HG02610 (cell line): Measurements from ENCODE around the gene ADCY1.
"Not testable (repeated sequence)": the region's sequence is repeated elsewhere in the genome, so short reads cannot be mapped to it uniquely, and the experiment has no call there.

ENCODE experiments used
- ATAC-seq: cut with Tn5 transposase; IDR thresholded peaks from one replicate; pipeline ENCODE4 v1.9.1; 2021; ENCODE audit warnings: mild to moderate bottlenecking, moderate library complexity; ENCODE audit not compliant: unreplicated experiment

Gene ADCY1

DNA sequence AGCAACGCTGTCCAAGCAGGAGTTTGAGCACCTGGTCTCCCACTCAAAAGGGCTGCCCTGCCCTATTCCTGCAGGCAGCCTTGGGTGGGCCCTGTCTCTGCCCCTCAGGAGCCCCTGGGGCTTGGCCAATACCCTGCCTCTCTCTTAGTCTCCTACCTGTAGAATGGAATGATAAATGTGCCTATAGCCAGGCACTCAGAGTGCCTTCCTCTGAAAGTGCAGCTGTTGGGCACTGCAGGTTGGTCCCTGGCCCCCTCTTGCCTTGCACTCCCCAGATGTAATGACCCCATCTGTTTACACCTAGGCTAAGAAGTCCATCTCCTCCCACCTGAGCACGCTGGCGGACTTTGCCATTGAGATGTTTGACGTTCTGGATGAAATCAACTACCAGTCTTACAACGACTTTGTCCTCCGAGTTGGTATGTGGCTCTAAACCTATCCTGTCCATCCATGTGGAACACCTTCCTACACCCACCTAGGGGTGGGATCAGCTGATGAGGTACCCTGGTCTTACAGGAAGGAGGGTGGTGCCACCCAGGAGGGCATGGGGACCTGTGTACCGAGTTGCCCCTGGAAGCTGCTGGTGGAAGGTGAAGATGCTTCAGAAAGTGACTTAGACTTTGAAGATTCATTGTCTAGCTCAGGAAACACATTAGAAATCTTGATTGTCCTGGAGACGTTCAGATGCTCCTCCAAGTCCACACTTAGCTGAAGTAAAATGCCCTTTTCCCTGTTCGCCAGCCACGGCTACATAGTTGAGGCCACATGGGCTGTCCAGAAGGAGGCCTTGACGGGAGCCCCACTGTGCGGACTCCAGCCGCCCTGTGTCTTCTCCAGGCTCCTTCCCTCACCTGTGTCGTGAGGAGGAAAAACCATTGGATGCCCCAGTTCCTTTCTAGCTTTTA, 134.1 kb downstream of the ADCY1 start:
- ATAC-seq: no peak

- ATAC-seq: no peak
These were observed 135.2 kb downstream of the ADCY1 start for GRCh38 chr7:45709168-45710042.

GRCh38 chr7:45710271-45711160, 136.3 kb downstream of the ADCY1 start:
- ATAC-seq: no peak

DNA sequence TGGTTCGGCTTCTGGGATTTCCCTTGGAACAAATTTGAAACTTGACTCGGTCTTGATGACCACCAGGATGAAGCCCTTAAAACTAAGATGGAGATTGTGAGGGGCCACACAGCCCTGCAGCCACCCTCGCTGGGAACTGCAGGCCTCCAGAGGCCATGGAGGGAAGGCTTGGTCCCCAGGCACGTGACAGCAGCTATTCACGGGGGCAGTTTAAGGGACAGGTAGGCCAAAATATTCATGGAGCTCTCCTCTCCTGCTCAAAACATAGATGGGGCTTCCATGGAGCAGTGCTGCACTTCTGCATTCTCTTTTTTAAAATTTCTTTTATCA, 137.0 kb downstream of the ADCY1 start:
- no peak for ATAC-seq

DNA sequence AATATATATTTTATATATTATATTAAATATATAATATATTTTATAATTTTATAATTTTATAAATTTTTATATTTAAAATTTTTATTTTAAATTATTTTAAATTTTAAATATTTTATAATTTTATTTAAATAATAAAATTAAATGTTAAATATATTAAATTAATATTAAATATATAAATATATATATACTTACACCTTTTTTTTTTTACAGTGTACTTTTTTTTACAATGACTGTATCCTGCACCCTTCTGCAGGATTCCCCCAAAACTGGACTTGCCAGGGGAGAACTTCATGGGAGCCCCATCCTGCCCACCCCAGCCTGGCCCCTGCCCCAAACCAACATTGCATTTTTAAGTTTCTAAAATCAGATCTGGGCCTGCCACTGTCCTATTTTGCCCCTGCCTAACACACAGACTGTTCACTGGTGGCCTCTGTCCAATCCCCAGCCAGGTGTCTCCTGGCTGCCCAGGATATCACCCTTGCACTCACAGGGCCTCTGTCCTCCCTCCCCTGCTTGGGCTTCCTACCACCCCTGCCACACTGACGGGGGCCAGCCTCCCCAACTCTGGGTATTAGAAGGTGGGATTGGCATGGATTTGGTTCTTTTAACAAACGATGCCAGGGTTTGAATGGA, 138.0 kb downstream of the ADCY1 start:
- ATAC-seq: no peak

GRCh38 chr7:45712872-45713668, 138.9 kb downstream of the ADCY1 start:
- ATAC-seq: no peak

DNA sequence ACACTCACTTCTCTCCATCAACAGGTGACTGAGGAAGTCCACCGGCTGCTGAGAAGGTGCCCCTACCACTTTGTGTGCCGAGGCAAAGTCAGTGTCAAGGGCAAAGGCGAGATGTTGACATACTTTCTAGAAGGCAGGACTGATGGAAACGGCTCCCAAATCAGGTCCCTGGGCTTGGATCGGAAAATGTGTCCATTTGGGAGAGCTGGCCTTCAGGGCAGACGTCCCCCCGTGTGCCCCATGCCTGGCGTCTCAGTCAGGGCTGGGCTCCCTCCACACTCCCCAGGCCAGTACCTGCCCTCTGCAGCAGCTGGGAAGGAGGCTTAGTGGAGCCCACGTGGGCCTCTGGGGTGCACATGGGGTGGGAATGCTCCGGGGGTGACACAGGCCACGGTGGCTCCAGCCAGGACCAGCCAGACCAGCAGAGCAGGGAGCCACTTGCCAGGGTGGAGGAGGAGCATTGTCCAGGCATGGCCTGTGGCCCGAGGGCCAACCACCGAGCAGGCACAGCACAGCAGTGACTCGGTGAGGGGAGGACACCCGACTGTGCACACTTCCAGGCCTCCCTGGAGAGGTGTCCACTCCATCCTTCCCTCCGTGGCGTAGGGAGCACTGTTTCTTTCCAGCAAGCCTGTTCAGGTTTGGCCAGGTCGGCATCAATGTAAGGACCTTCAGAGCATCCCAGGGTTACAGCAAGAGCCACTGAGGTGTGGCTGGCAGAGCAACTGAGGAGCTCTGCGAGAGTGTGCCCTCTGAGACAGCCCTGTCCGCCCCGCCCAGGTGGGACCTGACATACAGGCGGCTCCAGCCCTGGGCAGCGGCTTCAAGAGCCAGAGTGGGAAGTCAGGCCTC, 139.7 kb downstream of the ADCY1 start:
- ATAC-seq: no peak

DNA sequence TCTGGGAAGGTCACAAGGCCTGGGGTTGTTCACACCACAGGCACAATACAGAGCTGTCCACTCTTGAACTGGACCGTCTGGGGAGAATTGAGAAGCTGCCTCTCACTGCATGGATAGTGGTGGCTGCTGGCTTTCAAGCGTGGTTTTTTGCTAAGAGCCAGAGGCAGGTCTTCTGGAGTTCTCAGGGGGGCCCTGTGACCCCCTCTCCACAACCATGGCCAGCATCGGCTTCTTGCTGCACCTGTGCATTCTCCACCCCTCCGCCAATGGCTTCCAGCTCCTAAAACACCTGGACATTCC, 140.3 kb downstream of the ADCY1 start:
- ATAC-seq: no peak

DNA sequence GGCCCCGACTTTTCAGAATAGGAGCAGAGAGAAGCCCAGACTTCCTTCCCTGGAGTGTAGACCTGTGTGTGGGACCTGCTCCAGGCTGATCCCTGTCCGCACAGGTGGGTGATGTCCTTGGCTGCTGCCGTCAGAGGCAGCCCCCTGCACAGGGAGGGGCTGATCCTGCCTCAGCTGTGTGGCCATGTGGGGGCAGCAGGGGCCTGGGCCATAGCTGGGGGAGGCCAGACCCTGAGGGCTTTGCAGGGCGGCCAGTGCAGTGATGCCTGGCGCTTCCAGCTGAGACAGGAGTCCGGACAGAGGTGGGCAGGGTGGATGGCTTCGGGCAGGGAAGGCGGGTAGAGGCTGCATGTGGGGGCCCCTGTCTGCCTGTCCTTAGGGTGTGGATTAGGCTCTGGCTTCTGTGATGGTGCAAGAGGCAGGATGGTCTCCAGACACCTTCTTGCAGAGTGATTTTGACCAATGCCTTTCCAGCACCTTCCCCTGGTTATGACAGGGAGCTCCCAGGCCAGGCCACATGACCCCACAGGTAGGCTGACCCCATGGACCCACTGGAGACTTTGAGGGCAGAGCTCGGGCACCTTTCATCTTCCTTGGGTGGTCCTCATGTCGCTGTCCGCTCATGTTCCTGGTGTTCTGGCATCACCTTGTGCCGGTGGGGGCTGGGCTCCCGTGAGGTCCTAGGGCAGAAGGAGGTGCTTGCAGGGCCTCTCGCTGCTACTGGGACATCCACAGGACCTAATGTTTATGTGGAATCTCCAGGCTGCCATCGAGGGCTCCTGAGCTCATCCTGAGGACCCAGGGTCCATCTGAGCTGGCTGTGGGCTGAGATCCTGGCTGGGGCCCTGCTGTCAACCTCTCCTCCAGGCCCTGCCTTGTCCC, 141.5 kb downstream of the ADCY1 start:
- ATAC-seq: no peak

GRCh38 chr7:45716380-45717203, 142.4 kb downstream of the ADCY1 start:
- ATAC-seq: no peak

GRCh38 chr7:45717537-45718235, 143.5 kb downstream of the ADCY1 start:
- no peak for ATAC-seq

GRCh38 chr7:45718464-45719330, 144.5 kb downstream of the ADCY1 start:
- no peak for ATAC-seq

DNA sequence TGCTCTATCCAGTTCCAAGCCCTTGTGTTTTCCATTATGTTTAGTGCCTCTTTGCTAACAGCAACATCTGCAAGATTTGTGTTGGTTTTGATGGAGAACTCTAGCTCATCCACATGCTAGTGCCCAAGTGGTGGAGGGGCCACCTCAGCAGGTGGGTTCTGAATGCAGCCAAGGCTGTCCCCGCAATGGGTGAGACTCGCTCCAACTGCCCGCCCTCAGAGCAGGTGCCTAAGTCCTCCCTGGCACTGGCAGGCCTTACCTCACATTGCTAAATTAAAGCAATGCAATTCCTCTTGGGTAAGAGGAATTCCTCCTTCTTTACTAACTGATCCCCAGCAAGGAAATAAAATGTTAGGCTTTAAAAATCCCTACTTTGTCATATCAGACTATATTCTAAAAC, 146.8 kb downstream of the ADCY1 start:
- no peak for ATAC-seq

GRCh38 chr7:45721686-45722598, 147.8 kb downstream of the ADCY1 start:
- no peak for ATAC-seq

DNA sequence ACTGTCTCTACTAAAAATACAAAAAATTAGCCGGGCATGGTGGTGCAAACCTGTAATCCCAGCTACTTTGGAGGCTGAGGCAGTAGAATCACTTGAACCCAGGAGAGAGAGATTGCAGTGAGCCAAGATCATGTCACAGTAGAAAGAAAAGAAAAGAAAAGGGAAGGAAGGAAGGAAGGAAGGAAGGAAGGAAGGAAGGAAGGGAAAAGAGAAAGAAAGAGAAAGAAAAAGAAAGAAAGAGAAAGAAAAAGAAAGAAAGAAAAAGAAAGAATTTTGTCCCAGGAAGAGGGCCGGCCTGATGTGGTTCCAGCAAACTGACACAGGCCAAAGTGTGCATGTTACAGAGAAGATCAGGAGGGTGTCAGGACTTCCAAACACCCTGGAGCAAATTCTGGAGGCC, 151.1 kb downstream of the ADCY1 start:
- ATAC-seq: not testable (repeated sequence)
